HepG2 (cell line): Measurements from ENCODE around the gene MICB. TPM values are rescaled to one million over a fixed set of nuclear protein-coding genes. Genes with fewer than 3 reads are reported as not detected.

Source experiments
- ATAC-seq: fragments of 200-7000 bp; cut with Tn5 transposase; 3 replicates; pipeline ENCODE4 v1.9.1; 2020; ENCODE audit warnings: mild to moderate bottlenecking, moderate library complexity
- BruUV-seq: library from RNA; stranded (reverse); fragments of 400-500 nt; replicated peaks from 2 replicates; lab custom pipeline; 2021; lab: Mats Ljungman, UMichigan
- CTCF ChIA-PET: fragments of 300-600 bp; formaldehyde crosslinking; extraction: SDS; loops from one replicate; lab custom pipeline; 2021; ENCODE audit warnings: low total read pairs, inconsistent platforms, low intra/inter-chr PET ratio; lab: Yijun Ruan, JAX
- POLR2A ChIA-PET: fragments of 350-600 bp; sonication (Branson Sonifier 250); formaldehyde crosslinking; loops from one replicate; lab custom pipeline; 2020; ENCODE audit warnings: antibody characterized with exemption, inconsistent platforms; lab: Yijun Ruan, JAX
- DNase-seq: peaks from one replicate; pipeline ENCODE4 v3.0.0-alpha.2; 2015; ENCODE audit warnings: low spot score
- FAIRE-seq: peaks from 3 replicates; lab custom pipeline; 2011; peaks lifted over from hg19 to GRCh38; lab: Jason Lieb, UNC
- H2AFZ ChIP-seq: one replicate; pipeline ENCODE4 v1.6.1; 2011; ENCODE audit warnings: low read length, inconsistent platforms
- H3K27ac ChIP-seq: fragments of 300-600 bp; 3 replicates; pipeline ENCODE4 v1.8.0; 2011; ENCODE audit warnings: mixed run types, mild to moderate bottlenecking, mixed read lengths, low read length, inconsistent platforms; ENCODE audit not compliant: insufficient read depth; ENCODE audit errors: extremely low read length
- H3K27me3 ChIP-seq, 2 experiments: fragments of 200-600 bp in 1 of 2; 2 replicates in 1 of 2; 3 replicates in 1 of 2; pipeline versions ENCODE4 v1.6.0 to v1.8.0; 2011; ENCODE audit warnings: low read length in 2 of 2, mild to moderate bottlenecking in 2 of 2, moderate library complexity in 2 of 2, inconsistent platforms in 1 of 2; ENCODE audit not compliant: insufficient read depth in 2 of 2, control insufficient read depth in 1 of 2
- H3K36me3 ChIP-seq, 2 experiments: fragments of 200-600 bp in 1 of 2; replicated peaks in 1 of 2; 2 replicates in 1 of 2; 3 replicates in 1 of 2; pipeline versions ENCODE4 v1.5.1 to v1.8.0; 2011; ENCODE audit warnings: low read length in 2 of 2, inconsistent platforms in 1 of 2; ENCODE audit not compliant: insufficient read depth in 2 of 2, control insufficient read depth in 1 of 2
- H3K4me1 ChIP-seq: 2 replicates; pipeline ENCODE4 v1.5.1; 2012; ENCODE audit warnings: low read length, inconsistent platforms; ENCODE audit not compliant: insufficient read depth
- H3K4me2 ChIP-seq: 2 replicates; pipeline ENCODE4 v1.6.0; 2011; ENCODE audit warnings: low read depth, low read length, inconsistent platforms
- H3K4me3 ChIP-seq, 3 experiments: fragments of 200-600 bp in 1 of 3; sonication (generic), shearing (Covaris generic) in 1 of 3; replicated peaks in 1 of 3; 2 replicates each; pipeline ENCODE4 v1.5.1; 2011 to 2016; ENCODE audit warnings: low read length in 3 of 3, inconsistent platforms in 2 of 3, low read depth in 2 of 3, mild to moderate bottlenecking in 2 of 3, control low read depth in 1 of 3, mixed read lengths in 1 of 3; ENCODE audit not compliant: insufficient read depth in 1 of 3
- H3K79me2 ChIP-seq: one replicate; pipeline ENCODE4 v1.6.1; 2011; ENCODE audit warnings: low read length, inconsistent platforms; ENCODE audit not compliant: insufficient read depth
- H3K9ac ChIP-seq: 2 replicates; pipeline ENCODE4 v1.6.0; 2011; ENCODE audit warnings: mild to moderate bottlenecking, low read depth, low read length, inconsistent platforms; ENCODE audit not compliant: insufficient read depth
- H3K9me3 ChIP-seq: 2 replicates; pipeline ENCODE4 v1.5.1; 2012; ENCODE audit warnings: mild to moderate bottlenecking, low read length
- H4K20me1 ChIP-seq: 2 replicates; pipeline ENCODE4 v1.6.0; 2011; ENCODE audit warnings: inconsistent platforms, mild to moderate bottlenecking, low read length, moderate library complexity; ENCODE audit not compliant: insufficient read depth
- ARID4A ChIP-seq: sonication (generic); formaldehyde crosslinking; IDR thresholded peaks from 2 replicates; pipeline ENCODE4 v1.5.0; 2020; ENCODE audit warnings: mild to moderate bottlenecking, missing genetic modification reagents, borderline replicate concordance
- ATF1 ChIP-seq: IDR thresholded peaks from 2 replicates; pipeline ENCODE4 v1.6.1; 2016; ENCODE audit warnings: mild to moderate bottlenecking, control low read depth
- BCL3 ChIP-seq: sonication (generic); formaldehyde crosslinking; IDR thresholded peaks from 2 replicates; pipeline ENCODE4 v1.5.1; 2020; ENCODE audit warnings: mild to moderate bottlenecking, missing genetic modification reagents, moderate library complexity
- MED1 ChIP-seq: sonication (generic); formaldehyde crosslinking; IDR thresholded peaks from 2 replicates; pipeline ENCODE4 v1.4.0; 2020; ENCODE audit warnings: missing genetic modification reagents
- RAD21 ChIP-seq: fragments of 450-650 bp; formaldehyde crosslinking; IDR thresholded peaks from 2 replicates; pipeline ENCODE4 v1.5.0; 2020; ENCODE audit warnings: mild to moderate bottlenecking
- SNAI1 ChIP-seq: sonication (generic); formaldehyde crosslinking; IDR thresholded peaks from 2 replicates; pipeline ENCODE4 v1.5.0; 2020; ENCODE audit warnings: mild to moderate bottlenecking, missing genetic modification reagents, borderline replicate concordance
- TFDP1 ChIP-seq: IDR thresholded peaks from 2 replicates; pipeline ENCODE4 v1.6.1; 2016; ENCODE audit warnings: missing compliant biosample characterization, missing genetic modification reagents, borderline replicate concordance
- TSC22D2 ChIP-seq: sonication (generic); formaldehyde crosslinking; IDR thresholded peaks from 2 replicates; pipeline ENCODE4 v1.5.1; 2020; ENCODE audit warnings: missing genetic modification reagents, mild to moderate bottlenecking, borderline replicate concordance
- ZNF143 ChIP-seq: sonication (generic); formaldehyde crosslinking; IDR thresholded peaks from 2 replicates; pipeline ENCODE4 v1.4.0; 2020; ENCODE audit warnings: missing genetic modification reagents
- ZNF33A ChIP-seq: sonication (generic); formaldehyde crosslinking; IDR thresholded peaks from 2 replicates; pipeline ENCODE4 v1.5.1; 2020; ENCODE audit warnings: missing genetic modification reagents, mild to moderate bottlenecking, moderate library complexity, borderline replicate concordance
- ZNF629 ChIP-seq: sonication (generic); formaldehyde crosslinking; conservative IDR thresholded peaks from 2 replicates; pipeline ENCODE4 v1.5.0; 2020; ENCODE audit warnings: missing genetic modification reagents
- WGBS: methylation state at CpG from one replicate; pipeline ENCODE4 v1.1.6; 2017; ENCODE audit warnings: low lambda C conversion rate; 5-methylcytosine and 5-hydroxymethylcytosine counted together
- in situ Hi-C: cut with HindIII; loops from 2 replicates; pipeline ENCODE4 v1.10.0; 2017; ENCODE audit warnings: low pct_unique_long_range_greater_than_20kb; ENCODE audit not compliant: extremely low pct_ligation_motif_present
- intact Hi-C: fragments of 100-400 bp; cut with micrococcal nuclease; formaldehyde crosslinking; loops from one replicate; pipeline ENCODE4 v1.10.0; 2022; ENCODE audit not compliant: unreplicated experiment
- polyA plus RNA-seq, 8 experiments: library from polyadenylated mRNA; depleted of rRNA in 3 of 8; stranded (reverse) in 7 of 8; unstranded in 1 of 8; fragments of >200 nt; fragmentation: Illumina TruSeq in 4 of 8; extraction: Trizol in 4 of 8; gene quantifications; 2 replicates each; pipeline versions ENCODE4 v1.2.1 to v1.2.3, GENCODE V29; 2011 to 2016; ENCODE audit warnings: low read depth in 4 of 8, missing spikeins in 1 of 8, mixed read lengths in 1 of 8; ENCODE audit not compliant: insufficient read depth in 1 of 8
- total RNA-seq, 5 experiments: library from RNA; depleted of rRNA; stranded (reverse); fragments of >200 nt; fragmentation: Illumina TruSeq; extraction: Trizol; gene quantifications; 2 replicates each; pipeline ENCODE4 v1.2.3, GENCODE V29; 2016; ENCODE audit warnings: low read depth in 1 of 5

The MICB gene
- total and polyA plus RNA-seq, 2 of the 13 experiments (the other 11 are each of a cell fraction or from before 2014, with no cell fraction given) = 12.5 to 12.8 TPM

GRCh38 chr6:31556307-31556706, 58.4 kb downstream of the MICB start (continued):
- TF ChIP-seq SNAI1 (CRISPR knock-in tag) (no peak), ARID4A (CRISPR knock-in tag) (no peak), ZNF33A (CRISPR knock-in tag) (no peak), ZNF143 (CRISPR knock-in tag) (no peak), TSC22D2 (CRISPR knock-in tag) (no peak), ZNF629 (CRISPR knock-in tag) (no peak), RAD21 (CRISPR knock-in tag) (no peak)

- no peak overlapping the region for H3K27ac ChIP-seq
- in situ Hi-C loops = no loop called here
- no peak overlapping the region for H2AFZ ChIP-seq
- FAIRE-seq = no peak
- no peaks in the 10 kb centered on the region for H3K79me2 ChIP-seq
- H3K27me3 ChIP-seq = no peaks in the 10 kb centered on the region
- H3K4me2 ChIP-seq = no peak overlapping the region
- H3K36me3 ChIP-seq = peaks cover 21 to 52% of the 10 kb centered on the region in 2 experiments; a peak in 4 of 5 replicates
- no peak for DNase-seq
- H3K4me3 ChIP-seq = no peak overlapping the region
- H3K4me1 ChIP-seq = no peaks in the 10 kb centered on the region
- WGBS = 89% methylated on average over 24 of the region's 24 CpGs
- H3K9ac ChIP-seq = no peak overlapping the region
- CTCF ChIA-PET = no interaction called here
- POLR2A ChIA-PET = no interaction called here
- intact Hi-C loops = no loop called here
- no peaks in the 10 kb centered on the region for H3K9me3 ChIP-seq
- no peaks in the 10 kb centered on the region for H4K20me1 ChIP-seq
- no TSS peak for BruUV-seq
- ATAC-seq = no peak; the same call in 2 of the 3 replicates
- no peak for TF ChIP-seq BCL3
- no peak for TF ChIP-seq TFDP1 (CRISPR knock-in tag)
- no peak for TF ChIP-seq ATF1 (CRISPR knock-in tag)
- no peak for TF ChIP-seq MED1 (CRISPR knock-in tag)
These were observed 59.7 kb downstream of the MICB start for GRCh38 chr6:31557443-31558317.
